Activated CD8-positive, alpha-beta memory T cell treated with anti-CD3 and anti-CD28 coated beads, Interleukin-2, amount 10 ng/mL, durations not matched to agents 7 days and 5 days (primary cell): ENCODE measurements around the gene UPK3BL1. TPM values are rescaled to one million over a fixed set of nuclear protein-coding genes. Genes with fewer than 3 reads are reported as not detected.

Experiments used
- total RNA-seq, 2 experiments: library from RNA; stranded (reverse); gene quantifications; one replicate each; pipeline ENCODE4 v1.2.3, GENCODE V29; 2021

The UPK3BL1 gene
- total RNA-seq, 2 experiments from 2014 or later: 20.8 to 30.7 TPM

Other genes with a start within 250 kb of the UPK3BL1 start
- 10 to 100 TPM; 22.2 to 34.5 TPM for gene PRKRIP1, start 246.4 kb downstream of the UPK3BL1 start, total RNA-seq
- gene ORAI2, start 209.2 kb downstream of the UPK3BL1 start, total RNA-seq: 10 to 100 TPM; 58.1 to 73.7 TPM
- 10 to 100 TPM; 11.2 to 14.6 TPM for gene ALKBH4, start 177.9 kb downstream of the UPK3BL1 start, total RNA-seq
- gene LRWD1, start 177.8 kb downstream of the UPK3BL1 start, total RNA-seq: 10 to 100 TPM; 20.6 to 24.0 TPM
- 10 to 100 TPM; 52.9 to 56.7 TPM for gene POLR2J, start 163.9 kb downstream of the UPK3BL1 start, total RNA-seq
- 10 to 100 TPM; 14.8 to 16.7 TPM for gene RASA4B, start 125.0 kb downstream of the UPK3BL1 start, total RNA-seq
- 10 to 100 TPM; 11.0 to 11.6 TPM for gene UPK3BL2, start 99.1 kb downstream of the UPK3BL1 start, total RNA-seq
- gene SPDYE2, start 91.6 kb downstream of the UPK3BL1 start, total RNA-seq: under 1 TPM in 1 of 2 experiments, not detected in 1; 0.29 TPM
- 10 to 100 TPM; 35.4 to 51.0 TPM for gene POLR2J3, start 70.2 kb downstream of the UPK3BL1 start, total RNA-seq
- 10 to 100 TPM; 29.2 to 39.3 TPM for gene RASA4, start 26.0 kb downstream of the UPK3BL1 start, total RNA-seq
- gene SPDYE2B, start 7.5 kb upstream of the UPK3BL1 start, total RNA-seq: not detected
- 10 to 100 TPM; 15.4 to 15.7 TPM for gene POLR2J2, start 28.9 kb upstream of the UPK3BL1 start, total RNA-seq
- gene FAM185A, start 106.2 kb upstream of the UPK3BL1 start, total RNA-seq: 10 to 100 TPM in 1 of 2 experiments, 1 to 10 TPM in 1; 9.8 to 10.8 TPM